Left ventricle myocardium superior (tissue), 1 donor: ENCODE measurements around the gene MTSS2. TPM values are rescaled to one million over a fixed set of nuclear protein-coding genes. Genes with fewer than 3 reads are reported as not detected.

Experiments used
- ATAC-seq: fragments of 200-7000 bp; cut with Tn5 transposase; one replicate; pipeline ENCODE4 v1.9.1; 2020; ENCODE audit warnings: mild to moderate bottlenecking, moderate library complexity
- DNase-seq: peaks from one replicate; pipeline ENCODE4 v3.0.0-alpha.2; 2020
- intact Hi-C: fragments of 100-400 bp; cut with micrococcal nuclease; formaldehyde crosslinking; loops from one replicate; pipeline ENCODE4 v1.11.0; 2022
- total RNA-seq: library from RNA; stranded (reverse); fragmentation: NEBNext Ultra II Directional; extraction: Animal tissue kit (Norgen Biotek cat#: 25700); gene quantifications from one replicate; pipeline ENCODE4 v1.2.1, GENCODE V29; 2021
- donor health status: DM: no; HTN: yes; CAD: no; lungs with severe emphysema.

Gene MTSS2
- total RNA-seq, 1 donor from 2014 or later, result 101 TPM

- intact Hi-C loops, result no loop called here
- ATAC-seq, result no peak
- DNase-seq, result no peak
Measured at GRCh38 chr16:70663524-70664324, 22.1 kb downstream of the MTSS2 start.

- intact Hi-C loops, result no loop called here
- no peak for DNase-seq
- no peak for ATAC-seq
Measured at GRCh38 chr16:70662991-70663523, 22.8 kb downstream of the MTSS2 start.

- no peak for DNase-seq
- peak; percentile 41 for ATAC-seq
- intact Hi-C loops, result no loop called here
Measured at GRCh38 chr16:70661918-70662641, 23.8 kb downstream of the MTSS2 start.

- no peak for DNase-seq
- no peak for ATAC-seq
- intact Hi-C loops, result no loop called here
Measured at GRCh38 chr16:70661534-70661917, 24.3 kb downstream of the MTSS2 start.

GRCh38 chr16:70660672-70661350, 25.0 kb downstream of the MTSS2 start:
- ATAC-seq (peak; percentile 8), DNase-seq (no peak)
- intact Hi-C loops, result no loop called here

- DNase-seq, result no peak
- intact Hi-C loops, result no loop called here
- no peak for ATAC-seq
Measured at GRCh38 chr16:70659953-70660671, 25.7 kb downstream of the MTSS2 start.

- intact Hi-C loops, result no loop called here
- DNase-seq (no peak), ATAC-seq (no peak)
Measured at GRCh38 chr16:70659546-70659945, 26.3 kb downstream of the MTSS2 start.

- no peak for ATAC-seq
- intact Hi-C loops, result no loop called here
- DNase-seq, result no peak
Measured at GRCh38 chr16:70658921-70659320, 26.9 kb downstream of the MTSS2 start.

- intact Hi-C loops, result no loop called here
- no peak for ATAC-seq
- no peak for DNase-seq
Measured at GRCh38 chr16:70657956-70658355, 27.9 kb downstream of the MTSS2 start.

- no peak for ATAC-seq
Measured at GRCh38 chr16:70656712-70657263, 29.1 kb downstream of the MTSS2 start.

GRCh38 chr16:70656065-70656711, 29.7 kb downstream of the MTSS2 start:
- ATAC-seq, result no peak
- intact Hi-C loops, result no loop called here
- DNase-seq, result no peak

More at GRCh38 chr16:70656712-70657263, 29.1 kb downstream of the MTSS2 start:
- intact Hi-C loops, result no loop called here
- no peak for DNase-seq

GRCh38 chr16:70653809-70654771, 31.8 kb downstream of the MTSS2 start:
- peak; percentile 86 for ATAC-seq
- intact Hi-C loops, result no loop called here
- peak; percentile 72 for DNase-seq

- ATAC-seq (no peak), DNase-seq (no peak)
- intact Hi-C loops, result no loop called here
Measured at GRCh38 chr16:70653406-70653805, 32.4 kb downstream of the MTSS2 start.

- no peak for ATAC-seq
- intact Hi-C loops, result no loop called here
- DNase-seq, result no peak
Measured at GRCh38 chr16:70652322-70652721, 33.5 kb downstream of the MTSS2 start.

GRCh38 chr16:70651524-70651923, 34.3 kb downstream of the MTSS2 start:
- DNase-seq (no peak), ATAC-seq (no peak)
- intact Hi-C loops, result no loop called here

- intact Hi-C loops, result no loop called here
- DNase-seq (no peak), ATAC-seq (no peak)
Measured at GRCh38 chr16:70650216-70650615, 35.6 kb downstream of the MTSS2 start.

GRCh38 chr16:70649300-70649699, 36.6 kb downstream of the MTSS2 start:
- intact Hi-C loops, result no loop called here
- no peak for ATAC-seq
- no peak for DNase-seq
